Effector CD4-positive, alpha-beta T cell (primary cell): ENCODE measurements around the gene NHLH1. TPM values are rescaled to one million over a fixed set of nuclear protein-coding genes. Genes with fewer than 3 reads are reported as not detected.

Experiments
- DNase-seq: peaks from one replicate; pipeline ENCODE4 v3.0.0-alpha.2; 2020
- total RNA-seq: gene quantifications from one replicate; lab custom pipeline; 2026; lab: John Stamatoyannopoulos, UW

Gene NHLH1
- total RNA-seq: not detected

GRCh38 chr1:160366731-160367515 lies at the start of gene NHLH1:
Gene NHLH1, plus strand, starts transcription at chr1:160367071. Its CDS starts 3,661 bp downstream, at chr1:160370732.
- no peak for DNase-seq

- no peak for DNase-seq
Measured at GRCh38 chr1:160322831-160323230, 44.0 kb upstream of the NHLH1 start.

- DNase-seq: no peak
Measured at GRCh38 chr1:160325252-160325651, 41.6 kb upstream of the NHLH1 start.

- no peak for DNase-seq
Measured at GRCh38 chr1:160326418-160326817, 40.5 kb upstream of the NHLH1 start.

- DNase-seq: no peak
Measured at GRCh38 chr1:160328184-160328583, 38.7 kb upstream of the NHLH1 start.

GRCh38 chr1:160330119-160330518 lies 36.8 kb upstream of the NHLH1 start:
- DNase-seq: no peak

- DNase-seq: no peak
Measured at GRCh38 chr1:160332516-160332915, 34.4 kb upstream of the NHLH1 start.

GRCh38 chr1:160338580-160338979 lies 28.3 kb upstream of the NHLH1 start:
- DNase-seq: no peak

GRCh38 chr1:160340146-160340545 lies 26.7 kb upstream of the NHLH1 start:
- DNase-seq: no peak

- no peak for DNase-seq
Measured at GRCh38 chr1:160340866-160341265, 26.0 kb upstream of the NHLH1 start.

GRCh38 chr1:160342526-160342925 lies 24.3 kb upstream of the NHLH1 start:
- no peak for DNase-seq

- DNase-seq: peak; percentile 88
Measured at GRCh38 chr1:160342953-160343869, 23.7 kb upstream of the NHLH1 start, which contains the start of the genes COPA and NCSTN. Gene COPA, minus strand, starts transcription at chr1:160343250. Its CDS starts 80 bp downstream, at chr1:160343170. Gene NCSTN, plus strand, starts transcription at chr1:160343383. Its CDS starts 14 bp downstream, at chr1:160343397.

GRCh38 chr1:160344241-160344640 lies 22.6 kb upstream of the NHLH1 start:
- DNase-seq: no peak

GRCh38 chr1:160344936-160345335 lies 21.9 kb upstream of the NHLH1 start:
- no peak for DNase-seq

- DNase-seq: no peak
Measured at GRCh38 chr1:160346463-160346862, 20.4 kb upstream of the NHLH1 start.

GRCh38 chr1:160346958-160347357 lies 19.9 kb upstream of the NHLH1 start:
- DNase-seq: no peak

- no peak for DNase-seq
Measured at GRCh38 chr1:160351629-160352028, 15.2 kb upstream of the NHLH1 start.

GRCh38 chr1:160352555-160352954 lies 14.3 kb upstream of the NHLH1 start:
- DNase-seq: no peak

- no peak for DNase-seq
Measured at GRCh38 chr1:160353223-160353622, 13.6 kb upstream of the NHLH1 start.

- no peak for DNase-seq
Measured at GRCh38 chr1:160354388-160354985, 12.4 kb upstream of the NHLH1 start.

GRCh38 chr1:160357286-160358002 lies 9.4 kb upstream of the NHLH1 start:
- DNase-seq: no peak

GRCh38 chr1:160358073-160358472 lies 8.8 kb upstream of the NHLH1 start:
- no peak for DNase-seq
